Left renal cortex interstitium (tissue), 4 donors: ENCODE results near the gene SLC35F1. TPM values are rescaled to one million over a fixed set of nuclear protein-coding genes. Genes with fewer than 3 reads are reported as not detected.

Source experiments
- DNase-seq, 4 donors: peaks; one replicate each; pipeline ENCODE4 v3.0.0-alpha.2; 2013; ENCODE audit warnings: low read depth in 4 of 4, low spot score in 2 of 4, missing footprints in 1 of 4
- polyA plus RNA-seq, 4 donors: library from polyadenylated mRNA; unstranded; fragments of 120-200 nt; gene quantifications; one replicate each; pipeline ENCODE4 v1.2.1, GENCODE V29; 2013; ENCODE audit not compliant: insufficient read length in 4 of 4

Gene SLC35F1
- polyA plus RNA-seq, 4 donors = 2.0 to 3.5 (median 3.2) TPM

DNA sequence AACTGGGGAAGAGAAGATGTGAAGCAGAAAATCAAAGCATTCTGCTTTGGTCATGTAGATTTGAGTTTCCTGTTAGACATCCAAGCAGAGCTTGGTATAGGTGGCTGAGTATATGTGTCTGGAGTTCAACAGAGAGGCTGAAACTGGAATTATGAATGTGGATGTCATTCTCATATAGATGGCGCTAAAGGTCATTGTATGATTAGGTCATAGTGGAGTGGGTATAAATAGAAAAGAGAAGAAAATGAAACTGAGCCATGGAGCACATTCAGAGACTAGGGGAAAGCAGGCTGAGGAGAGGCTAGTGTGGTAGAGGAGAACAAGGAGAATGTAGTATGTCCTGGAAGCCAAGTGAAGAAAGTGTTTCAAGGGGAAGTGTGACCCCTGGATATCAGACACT is 345.4 kb downstream of the SLC35F1 start:
- no peak for DNase-seq

DNA sequence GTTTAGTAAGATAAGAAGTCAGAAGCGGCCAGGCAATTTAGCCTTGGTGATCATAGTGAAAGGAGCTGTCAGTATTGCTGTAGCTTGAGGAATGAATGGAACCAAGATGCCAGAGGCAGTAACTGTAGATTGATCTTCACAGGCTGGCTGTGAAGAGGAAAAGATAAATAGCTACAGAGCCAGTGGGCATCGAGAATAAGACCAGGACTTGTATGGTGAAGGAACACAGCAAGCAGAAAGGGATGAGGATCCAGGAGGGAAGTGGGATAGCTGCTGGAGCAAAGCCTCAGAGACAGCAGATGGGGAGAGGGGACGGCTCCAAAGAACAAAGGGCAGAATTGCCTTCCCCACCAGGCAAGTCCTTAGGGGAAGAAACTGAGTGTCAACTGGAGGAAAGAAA is 346.7 kb downstream of the SLC35F1 start:
- no peak for DNase-seq

DNA sequence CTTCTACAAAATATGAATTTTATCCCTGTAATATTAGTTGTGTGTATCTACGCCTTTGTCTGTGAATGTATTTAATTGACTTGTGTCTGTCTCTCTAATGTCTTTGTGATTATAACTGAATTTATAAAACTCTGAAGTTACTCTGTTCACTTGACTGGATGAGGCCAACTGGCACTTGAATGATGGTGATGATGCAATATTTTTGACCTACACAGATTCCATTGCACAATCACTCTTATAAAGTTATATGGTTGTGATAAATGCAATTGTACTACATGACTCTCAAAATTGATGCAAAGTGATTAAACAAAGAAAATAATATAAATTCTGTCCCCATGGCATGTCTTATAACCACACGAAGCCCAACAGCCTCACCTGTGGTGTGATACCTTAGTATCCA is 353.8 kb downstream of the SLC35F1 start:
- DNase-seq = no peak

DNA sequence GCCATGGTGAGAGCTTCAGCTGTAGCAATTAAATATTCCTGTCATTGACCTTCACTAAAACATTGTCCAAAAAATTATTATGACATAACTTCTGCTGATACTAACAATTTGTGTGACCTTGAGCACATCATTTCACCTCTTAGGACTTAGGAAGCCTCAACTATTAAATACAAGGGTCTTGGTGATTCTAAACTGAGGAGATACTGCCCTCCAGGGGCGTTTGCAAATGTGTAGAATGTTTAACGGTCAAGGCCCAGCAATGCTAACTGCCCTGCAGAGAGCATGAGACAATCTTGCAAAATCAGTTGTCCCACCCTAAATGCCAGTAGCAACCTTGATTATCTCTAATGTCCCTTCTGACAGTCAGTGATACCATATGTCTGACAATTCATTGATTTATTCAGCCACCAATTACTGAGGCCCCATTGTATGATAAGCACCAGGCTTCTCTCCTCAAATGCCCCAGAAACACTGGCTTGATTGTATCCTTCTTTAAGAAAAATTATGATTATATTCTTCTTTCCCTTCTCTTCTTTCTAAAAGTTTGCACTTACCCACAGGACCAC is 356.9 kb downstream of the SLC35F1 start:
- peak in 2 of 4 donors; percentile 20 to 38 for DNase-seq

DNA sequence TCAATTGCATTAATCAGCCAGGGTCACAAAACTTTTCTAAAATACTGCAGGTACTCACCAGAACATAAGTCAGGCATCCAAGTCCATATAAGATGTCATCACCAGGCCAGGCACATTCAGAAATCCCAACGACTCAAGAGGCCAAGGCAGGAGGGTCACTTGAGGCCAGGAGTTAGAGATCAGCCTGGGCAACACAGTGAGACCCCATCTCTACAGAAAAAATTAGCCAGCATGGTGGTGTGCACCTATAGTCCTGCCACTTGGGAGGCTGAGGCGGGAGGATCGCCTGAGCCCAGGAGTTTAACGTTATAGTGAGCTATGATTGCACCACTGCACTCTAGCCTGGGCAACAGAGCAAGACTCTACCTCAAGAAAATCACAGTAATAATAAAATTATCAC is 362.6 kb downstream of the SLC35F1 start:
- DNase-seq = no peak

DNA sequence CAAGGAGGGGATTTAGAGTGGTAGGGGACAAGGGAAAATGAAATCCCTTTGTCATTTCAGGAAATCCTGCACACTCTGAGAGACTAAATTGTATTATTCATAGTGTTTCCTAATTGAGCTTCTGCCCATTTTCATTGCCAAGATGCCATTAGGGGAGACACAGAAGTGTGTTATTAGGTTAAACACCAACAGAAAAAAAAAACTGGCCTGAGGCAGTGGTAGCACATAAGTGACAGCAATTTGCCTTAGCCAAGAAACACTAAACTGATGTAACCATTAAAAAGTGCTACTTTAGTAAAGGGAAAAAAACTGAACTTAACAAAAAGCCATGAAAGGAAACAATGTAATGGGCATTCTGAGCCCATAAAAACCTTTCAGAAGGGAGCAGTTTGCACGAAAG is 370.6 kb downstream of the SLC35F1 start:
- DNase-seq = no peak

DNA sequence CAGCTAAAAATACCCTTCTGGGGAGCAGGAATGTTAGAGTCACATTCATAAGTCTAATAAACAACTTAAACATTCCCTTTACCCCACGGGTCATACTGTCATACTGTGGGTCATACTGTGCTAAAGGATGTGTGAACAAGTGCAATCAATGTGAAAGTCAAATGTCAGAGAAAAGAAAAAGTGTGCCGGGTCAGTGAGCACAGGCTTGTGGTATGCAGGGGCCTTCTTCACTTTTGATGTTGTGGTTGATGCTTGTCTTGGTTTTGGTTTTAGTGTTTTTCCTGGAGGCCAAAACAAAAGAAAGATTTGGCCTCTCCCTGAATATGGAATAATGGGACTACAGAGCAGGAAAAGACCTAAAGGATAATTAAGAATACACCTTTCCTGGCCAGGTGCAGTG is 373.1 kb downstream of the SLC35F1 start:
- DNase-seq = no peak

DNA sequence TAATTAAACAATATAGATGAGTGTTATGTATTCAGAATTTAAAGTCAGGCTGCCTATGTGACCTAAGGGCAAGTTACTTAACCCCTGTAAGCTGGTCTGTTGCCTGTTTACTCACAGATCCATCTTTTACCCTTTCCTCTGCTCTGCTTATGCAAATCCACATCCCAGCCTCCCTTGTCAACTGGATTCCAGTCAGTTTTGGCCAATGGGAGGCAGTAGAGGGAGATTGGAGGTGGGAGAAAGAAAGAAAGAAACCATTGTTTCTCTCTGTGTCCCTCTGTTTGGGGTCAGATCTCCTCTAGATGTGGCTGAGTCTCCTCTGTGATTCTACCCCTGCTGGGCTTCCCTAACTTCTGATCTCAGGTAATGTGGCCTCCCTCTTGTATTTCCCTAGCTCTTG is 374.2 kb downstream of the SLC35F1 start:
- no peak for DNase-seq

DNA sequence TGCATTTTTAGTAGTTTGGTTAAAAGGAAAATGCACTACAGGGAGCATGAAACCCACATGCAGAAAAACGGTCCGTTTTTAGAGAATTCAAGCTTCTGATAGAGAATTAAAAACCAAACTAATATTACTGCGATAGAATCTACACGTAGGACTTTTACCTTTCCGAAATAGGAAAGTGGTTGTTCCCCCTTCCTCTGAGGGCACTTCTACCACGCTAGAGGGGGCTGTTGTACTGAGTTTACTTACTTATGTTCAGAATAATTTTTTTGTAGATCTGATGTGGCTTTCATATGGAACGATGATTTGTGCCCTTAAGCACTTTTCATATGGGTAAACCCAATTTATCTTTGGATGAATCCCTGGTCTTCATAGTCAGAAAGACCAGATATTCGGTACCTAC is 376.7 kb downstream of the SLC35F1 start:
- no peak for DNase-seq

DNA sequence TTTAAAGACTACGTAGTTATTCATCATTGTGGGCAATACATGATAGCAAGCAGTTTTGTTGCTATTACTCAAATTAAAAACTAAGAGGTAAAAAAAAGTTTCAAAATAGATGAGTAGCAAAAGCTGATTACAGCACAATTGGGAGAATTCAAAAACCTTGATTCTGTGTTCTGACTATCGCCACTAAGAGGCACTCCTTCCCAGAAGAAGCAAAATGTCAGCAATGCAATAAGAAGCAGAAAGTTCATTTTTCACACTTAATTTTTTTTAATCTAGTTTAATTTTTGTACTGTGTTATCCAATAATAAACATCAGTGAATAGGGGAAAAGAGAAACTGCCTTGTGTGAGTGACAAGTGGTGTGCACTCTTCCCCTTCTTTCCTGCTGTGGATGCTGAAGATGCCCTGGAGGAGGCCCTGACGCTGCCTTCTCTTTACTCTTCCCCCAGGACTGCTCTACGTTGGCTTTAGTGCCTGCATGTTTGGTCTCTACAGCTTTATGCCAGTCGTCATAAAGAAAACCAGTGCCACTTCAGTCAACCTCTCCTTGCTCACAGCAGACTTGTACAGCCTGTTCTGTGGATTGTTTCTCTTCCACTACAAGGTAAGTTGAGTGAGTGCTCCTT is 377.8 kb downstream of the SLC35F1 start:
- no peak for DNase-seq

DNA sequence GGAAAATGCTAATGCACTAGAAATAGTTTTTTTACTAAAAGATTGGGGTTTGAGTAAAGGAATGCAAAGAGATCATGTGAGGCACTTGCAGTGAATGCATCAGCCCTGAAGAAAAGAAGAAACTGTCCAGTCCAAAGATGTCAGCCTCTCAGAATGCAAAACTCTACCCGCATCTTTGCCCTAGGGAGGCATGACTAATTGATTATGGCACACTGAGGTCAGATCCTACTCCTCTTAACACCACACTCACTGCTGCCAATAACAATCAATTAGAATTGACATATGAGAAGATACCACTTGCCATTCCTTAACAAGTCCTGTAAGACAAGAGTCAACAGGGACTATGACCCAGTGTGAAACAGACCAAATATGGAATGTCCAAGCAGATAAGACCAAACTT is 378.7 kb downstream of the SLC35F1 start:
- no peak for DNase-seq

DNA sequence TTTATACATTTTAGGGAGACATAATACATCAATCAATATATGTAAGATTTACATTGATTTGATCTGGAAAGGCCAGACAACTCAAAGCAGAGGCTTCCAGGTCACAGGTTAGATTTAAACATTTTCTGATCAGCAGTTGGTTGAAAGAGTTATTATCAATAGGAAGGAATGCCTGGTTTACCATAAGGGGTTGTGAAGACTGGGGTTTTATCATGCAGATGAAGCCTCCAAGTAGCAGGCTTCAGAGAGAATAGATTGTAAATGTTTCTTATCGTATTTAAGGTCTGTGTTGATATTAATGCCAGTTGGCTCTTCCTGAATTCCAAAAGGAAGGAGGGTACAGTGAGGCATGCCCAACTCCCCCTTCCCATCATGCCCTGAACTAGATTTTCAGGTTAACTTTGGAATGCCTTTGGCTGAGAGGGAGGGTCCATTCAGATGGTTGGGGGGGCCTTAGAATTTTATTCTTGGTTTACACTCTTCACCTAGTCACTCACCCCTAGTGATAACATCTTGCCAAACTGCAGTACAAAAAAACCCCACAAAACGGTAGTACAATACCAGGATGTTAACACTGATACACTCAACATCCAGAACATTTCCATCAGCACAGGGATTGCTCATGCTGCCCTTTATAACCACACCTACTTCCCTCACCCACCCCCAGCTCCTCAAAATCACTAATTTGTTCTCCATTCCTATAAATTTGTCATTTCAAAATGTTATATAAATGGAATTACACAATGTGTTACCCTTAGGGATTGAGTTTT is 381.5 kb downstream of the SLC35F1 start:
- DNase-seq = no peak

DNA sequence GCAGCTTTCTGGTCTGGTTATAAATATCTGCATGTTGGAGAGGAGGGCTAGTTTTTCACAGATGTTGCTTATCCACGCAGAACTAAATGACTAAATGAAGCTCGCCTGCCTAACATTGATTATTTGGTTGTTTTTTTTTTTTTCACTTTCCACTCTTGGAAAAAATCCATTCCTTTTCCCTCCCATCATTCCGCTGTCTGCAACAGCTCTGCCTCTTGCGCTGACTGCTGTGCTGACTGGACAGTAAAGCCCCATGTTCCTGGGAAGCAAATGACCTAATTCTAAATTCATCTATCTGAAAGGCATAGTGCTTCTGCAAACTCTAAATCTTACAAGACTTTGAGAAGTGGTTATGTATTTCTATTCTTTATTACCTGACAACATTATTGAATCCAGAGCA is 385.5 kb downstream of the SLC35F1 start:
- no peak for DNase-seq

DNA sequence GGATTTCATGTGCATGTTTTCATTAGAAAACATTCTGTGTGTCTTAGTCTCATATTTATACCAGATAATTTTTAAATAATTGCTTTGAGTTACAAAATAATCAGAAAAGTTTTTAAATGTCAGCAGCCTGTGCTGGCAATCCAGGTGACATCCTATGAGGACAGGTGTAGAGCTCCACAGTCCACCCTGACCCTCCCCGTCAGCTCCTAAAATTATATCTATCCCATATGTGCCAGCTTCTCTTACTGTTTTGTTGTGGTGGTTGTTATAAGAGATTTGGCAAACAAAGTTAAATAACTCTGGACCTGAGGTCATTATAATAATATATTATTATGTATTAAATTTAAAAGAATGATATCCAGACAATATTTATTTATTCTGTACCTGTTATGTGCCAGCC is 387.8 kb downstream of the SLC35F1 start:
- DNase-seq = no peak

DNA sequence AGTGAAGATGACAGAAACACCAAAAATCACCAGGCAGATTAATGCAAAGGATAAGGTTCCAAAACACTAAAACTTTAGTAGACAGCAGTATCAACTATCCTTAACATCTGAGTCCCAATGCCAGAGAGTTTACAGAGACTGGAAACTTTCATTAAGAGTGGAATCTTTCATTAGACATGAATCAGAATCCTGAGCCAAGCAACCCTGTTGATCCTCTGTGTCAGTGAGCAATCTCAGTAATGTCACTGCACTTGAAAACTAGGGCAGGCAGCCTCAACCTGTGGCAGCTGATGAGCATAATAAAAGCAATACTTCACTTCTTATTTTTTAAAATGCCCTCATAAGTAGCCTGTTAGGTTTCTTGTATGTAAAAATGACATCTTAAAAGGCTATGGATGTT is 388.3 kb downstream of the SLC35F1 start:
- no peak for DNase-seq

DNA sequence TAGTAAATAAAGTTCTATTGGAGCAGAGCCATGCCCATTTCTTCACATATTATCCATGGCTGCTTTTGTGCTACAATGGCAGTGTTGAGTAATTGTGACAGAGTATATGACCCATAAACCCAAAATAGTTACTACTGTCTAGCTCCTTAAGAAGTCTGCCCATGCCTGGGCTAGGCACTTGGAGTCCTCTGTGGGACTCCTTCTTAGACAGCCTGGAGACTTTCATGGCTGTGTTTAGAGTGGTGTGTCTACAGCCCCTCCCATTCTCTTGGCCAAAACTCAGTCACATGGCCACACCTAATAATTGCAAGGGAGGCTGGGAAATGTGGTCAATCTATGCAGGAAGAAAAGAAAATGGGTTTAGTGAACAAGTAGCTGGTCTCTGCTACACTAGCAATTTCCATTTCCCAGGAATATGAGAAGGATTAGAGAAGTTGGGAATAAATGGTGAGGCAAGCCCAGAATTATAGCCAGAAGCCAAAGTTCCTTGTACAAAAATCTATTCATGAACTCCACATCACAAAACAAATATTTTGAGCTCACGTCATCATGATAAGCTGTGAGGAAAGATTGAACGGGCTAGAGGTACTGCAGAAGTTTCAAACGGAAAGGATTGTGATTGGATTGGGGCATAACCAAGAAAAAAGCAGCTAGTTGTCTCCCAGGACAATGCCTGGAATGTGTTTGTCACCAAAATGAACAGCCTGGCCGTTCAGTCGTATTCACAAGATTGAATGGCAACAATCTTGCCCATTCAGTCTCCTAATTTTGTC is 389.3 kb downstream of the SLC35F1 start:
- DNase-seq = no peak

DNA sequence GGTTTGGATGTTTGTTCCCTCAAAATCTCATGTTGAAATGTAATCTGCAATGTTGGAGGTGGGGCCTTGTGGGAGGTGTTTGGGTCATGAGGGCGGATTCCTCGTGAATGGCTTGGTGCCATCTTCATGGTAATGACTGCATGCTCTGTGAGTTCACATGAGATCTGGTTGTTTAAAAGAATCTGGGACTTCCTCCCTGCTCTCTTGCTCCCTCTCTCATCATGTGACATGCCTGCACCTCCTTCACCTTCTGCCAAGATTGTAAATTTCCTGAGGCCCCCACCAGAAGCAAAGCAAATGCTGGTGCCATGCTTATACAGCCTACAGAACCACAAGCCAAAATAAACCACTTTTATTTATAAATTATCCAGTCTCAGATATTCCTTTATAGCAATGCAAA is 390.8 kb downstream of the SLC35F1 start:
- no peak for DNase-seq

DNA sequence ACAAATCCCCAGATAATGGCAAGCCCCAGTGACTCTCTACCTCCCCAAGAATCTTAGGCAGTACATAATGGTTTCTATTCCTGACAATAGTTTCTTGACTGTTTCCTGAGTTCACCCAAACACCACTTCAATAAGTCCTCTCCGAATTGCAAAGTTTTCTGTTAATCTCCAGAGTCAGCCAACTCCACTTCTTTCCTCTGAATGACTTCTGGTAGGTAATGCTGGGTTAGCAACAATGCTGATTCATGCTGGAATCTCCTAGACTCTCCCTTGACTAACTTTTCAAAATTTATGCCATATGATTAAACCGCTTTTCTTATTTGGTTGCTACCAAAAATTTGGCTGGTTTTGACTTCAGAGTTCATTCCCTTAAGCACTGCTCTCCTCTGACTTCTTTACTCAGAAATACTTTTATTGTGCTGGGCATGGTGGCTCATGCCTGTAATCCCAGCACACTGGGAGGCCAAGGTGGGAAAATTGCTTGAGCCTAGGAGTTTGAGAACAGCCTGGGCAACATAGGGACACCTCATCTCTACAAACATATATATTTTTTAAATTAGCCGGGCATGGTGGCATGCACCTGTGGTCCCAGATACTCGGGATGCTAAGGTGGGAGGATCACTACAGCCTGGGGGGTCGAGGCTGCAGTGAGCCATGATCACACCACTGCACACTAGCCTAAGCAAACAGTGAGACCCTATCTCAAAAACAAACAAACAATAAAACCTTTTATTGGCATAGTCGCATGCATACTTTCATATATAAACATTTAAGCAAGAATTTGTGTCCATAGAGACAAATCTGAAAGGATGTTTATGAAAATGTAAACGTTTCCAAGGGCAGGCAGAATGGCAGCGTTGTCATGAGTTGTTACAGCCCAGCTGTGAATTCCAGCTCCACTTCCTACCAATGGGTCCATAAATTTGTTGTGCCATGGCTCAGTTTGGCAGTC is 391.7 kb downstream of the SLC35F1 start:
- DNase-seq = no peak

DNA sequence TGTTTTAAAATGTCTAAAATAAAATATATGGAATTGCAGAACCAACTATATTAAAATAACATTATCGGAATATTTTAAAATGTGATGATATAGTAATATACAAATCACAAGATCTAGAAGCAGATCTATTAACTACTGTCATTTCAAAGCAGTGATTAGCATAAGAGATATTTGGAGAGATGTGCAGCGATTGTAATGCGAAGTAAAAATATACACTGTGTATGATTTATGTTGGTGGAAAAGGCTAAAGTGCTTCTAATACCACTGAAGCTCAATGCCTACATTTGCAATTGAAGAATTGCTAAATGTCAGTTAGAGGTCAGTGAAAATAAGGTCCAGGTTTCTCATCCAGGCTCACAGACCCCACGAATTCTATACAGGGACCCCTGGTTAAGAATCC is 392.4 kb downstream of the SLC35F1 start:
- no peak for DNase-seq

DNA sequence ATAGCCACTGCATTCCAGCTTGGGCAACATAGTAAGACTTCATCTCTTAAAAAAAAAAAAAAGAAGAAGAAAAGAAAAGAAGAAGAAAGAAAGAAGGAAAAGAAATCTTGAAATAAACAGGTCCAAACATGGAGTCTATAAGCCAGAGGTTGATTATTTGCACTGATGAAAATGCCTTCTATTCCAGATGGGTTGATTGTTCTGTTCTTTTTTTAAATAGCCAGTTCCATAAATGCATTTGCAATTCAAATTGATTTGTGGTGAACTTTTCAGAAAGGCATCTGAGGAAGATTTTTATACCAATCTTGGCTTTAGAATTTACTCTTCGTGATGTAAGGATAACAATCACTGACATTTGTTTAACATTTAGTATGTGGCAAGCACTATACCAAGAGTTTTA is 397.3 kb downstream of the SLC35F1 start:
- DNase-seq = no peak
